Karpas-422 (cell line): ENCODE results near the gene RXFP4. TPM values are rescaled to one million over a fixed set of nuclear protein-coding genes. Genes with fewer than 3 reads are reported as not detected.

ENCODE experiments used
- DNase-seq: peaks from one replicate; pipeline ENCODE4 v3.0.0-alpha.2; 2015
- H2AFZ ChIP-seq: fragments of 200-600 bp; sonication (generic); 2 replicates; pipeline ENCODE4 v1.6.1; 2014; ENCODE audit warnings: antibody characterized with exemption, low read length, mixed read lengths
- H3K27ac ChIP-seq: fragments of 200-600 bp; sonication (generic); 2 replicates; pipeline ENCODE4 v1.5.1; 2014; ENCODE audit warnings: mild to moderate bottlenecking, low read length, moderate library complexity
- H3K27me3 ChIP-seq: fragments of 200-600 bp; sonication (generic); 2 replicates; pipeline ENCODE4 v1.6.1; 2014; ENCODE audit warnings: low read length, mixed read lengths
- H3K36me3 ChIP-seq: fragments of 200-600 bp; sonication (generic); 2 replicates; pipeline ENCODE4 v1.6.1; 2014; ENCODE audit warnings: low read length, mixed read lengths; ENCODE audit not compliant: insufficient read depth
- H3K4me1 ChIP-seq: fragments of 200-600 bp; sonication (generic); 2 replicates; pipeline ENCODE4 v1.6.1; 2014; ENCODE audit warnings: mild to moderate bottlenecking, low read length, mixed read lengths
- H3K4me2 ChIP-seq: fragments of 200-600 bp; sonication (generic); 2 replicates; pipeline ENCODE4 v1.6.1; 2014; ENCODE audit warnings: low read length, low read depth, mild to moderate bottlenecking; ENCODE audit not compliant: poor library complexity, severe bottlenecking
- H3K4me3 ChIP-seq: fragments of 200-600 bp; sonication (generic); 2 replicates; pipeline ENCODE4 v1.5.1; 2014; ENCODE audit warnings: mild to moderate bottlenecking, antibody characterized with exemption, low read length, mixed read lengths
- H3K79me2 ChIP-seq: fragments of 200-600 bp; sonication (generic); 2 replicates; pipeline ENCODE4 v1.6.1; 2014; ENCODE audit warnings: mild to moderate bottlenecking, low read length, mixed read lengths
- H3K9ac ChIP-seq: fragments of 200-600 bp; sonication (generic); 2 replicates; pipeline ENCODE4 v1.6.0; 2014; ENCODE audit warnings: low read length
- H3K9me2 ChIP-seq: fragments of 200-600 bp; sonication (generic), shearing (Covaris generic); replicated peaks from 2 replicates; pipeline ENCODE4 v1.6.0; 2014; ENCODE audit warnings: mild to moderate bottlenecking, low read length, moderate library complexity; ENCODE audit not compliant: insufficient read depth
- H3K9me3 ChIP-seq: fragments of 300-700, 200-600 bp; sonication (generic); 2 replicates; pipeline ENCODE4 v1.6.1; 2014; ENCODE audit warnings: low read length, mixed read lengths
- H4K20me1 ChIP-seq: fragments of 200-600 bp; sonication (generic); 2 replicates; pipeline ENCODE4 v1.6.1; 2014; ENCODE audit warnings: mild to moderate bottlenecking, antibody characterized with exemption, low read length, low read depth; ENCODE audit not compliant: insufficient read depth
- total RNA-seq: library from RNA; depleted of rRNA; stranded (reverse); fragments of >200 nt; shearing (Covaris generic); gene quantifications from 2 replicates; pipeline ENCODE4 v1.2.3, GENCODE V29; 2014; ENCODE audit warnings: low replicate concordance

RXFP4 gene
- total RNA-seq, 1 experiment from 2014 or later = not detected

DNA sequence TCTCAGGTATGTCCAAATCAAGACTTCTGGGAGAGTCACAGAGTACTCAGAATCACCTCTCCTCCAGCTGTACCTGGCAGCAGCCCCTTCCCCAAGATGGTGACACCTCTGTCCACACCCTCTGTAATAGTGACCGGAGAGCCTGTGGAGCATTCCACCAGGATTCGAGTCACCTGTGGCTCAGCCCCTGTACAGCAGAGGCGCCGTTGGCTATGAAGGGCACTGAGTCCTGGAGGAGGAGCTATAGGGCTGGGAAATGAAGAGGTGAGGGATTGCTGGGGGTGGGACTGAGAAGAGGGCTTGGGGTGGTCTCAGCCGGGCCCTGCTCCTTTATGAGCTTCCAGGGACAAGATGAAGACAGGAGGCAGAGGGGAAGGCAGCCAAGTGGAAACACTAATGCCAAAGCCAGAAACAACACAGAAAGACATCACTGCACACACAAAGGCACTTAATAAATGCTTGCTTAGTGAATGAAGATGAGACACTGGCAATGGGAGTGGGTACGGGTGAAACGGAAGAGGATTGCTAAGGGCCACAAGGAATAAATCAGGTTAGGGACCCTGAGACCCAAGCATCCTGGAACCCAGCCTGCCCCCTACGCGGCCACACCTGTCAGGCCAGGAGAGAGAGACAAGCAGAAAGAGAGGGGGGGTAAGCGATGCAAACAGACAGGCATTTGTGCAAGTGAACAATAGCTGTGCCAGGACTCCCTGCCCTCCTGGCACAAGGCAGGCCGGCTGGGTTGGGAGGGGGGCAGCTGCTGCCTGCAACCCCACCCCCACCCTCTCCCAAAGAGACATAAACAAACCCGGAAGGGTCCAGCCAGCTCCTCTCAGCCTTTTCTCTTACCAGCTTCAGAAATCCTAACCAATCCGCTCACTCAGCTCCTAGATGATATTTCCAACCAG is 33.0 kb downstream of the RXFP4 start:
- Histone ChIP-seq H4K20me1 (peaks cover 61% of the 10 kb centered on the region), H3K9me3 (no peaks in the 10 kb centered on the region), H2AFZ (no peak overlapping the region), H3K36me3 (peaks cover 21% of the 10 kb centered on the region), H3K79me2 (peaks cover 97% of the 10 kb centered on the region), H3K4me1 (peaks cover 81% of the 10 kb centered on the region), H3K4me2 (peak overlapping the region; percentile 89), H3K4me3 (peak overlapping the region; percentile 91; the same call in 1 of the 2 replicates), H3K9ac (peak overlapping the region; percentile 97), H3K27me3 (no peaks in the 10 kb centered on the region), H3K27ac (peak overlapping the region; percentile 96), H3K9me2 (no peaks in the 10 kb centered on the region)
- no peak for DNase-seq

DNA sequence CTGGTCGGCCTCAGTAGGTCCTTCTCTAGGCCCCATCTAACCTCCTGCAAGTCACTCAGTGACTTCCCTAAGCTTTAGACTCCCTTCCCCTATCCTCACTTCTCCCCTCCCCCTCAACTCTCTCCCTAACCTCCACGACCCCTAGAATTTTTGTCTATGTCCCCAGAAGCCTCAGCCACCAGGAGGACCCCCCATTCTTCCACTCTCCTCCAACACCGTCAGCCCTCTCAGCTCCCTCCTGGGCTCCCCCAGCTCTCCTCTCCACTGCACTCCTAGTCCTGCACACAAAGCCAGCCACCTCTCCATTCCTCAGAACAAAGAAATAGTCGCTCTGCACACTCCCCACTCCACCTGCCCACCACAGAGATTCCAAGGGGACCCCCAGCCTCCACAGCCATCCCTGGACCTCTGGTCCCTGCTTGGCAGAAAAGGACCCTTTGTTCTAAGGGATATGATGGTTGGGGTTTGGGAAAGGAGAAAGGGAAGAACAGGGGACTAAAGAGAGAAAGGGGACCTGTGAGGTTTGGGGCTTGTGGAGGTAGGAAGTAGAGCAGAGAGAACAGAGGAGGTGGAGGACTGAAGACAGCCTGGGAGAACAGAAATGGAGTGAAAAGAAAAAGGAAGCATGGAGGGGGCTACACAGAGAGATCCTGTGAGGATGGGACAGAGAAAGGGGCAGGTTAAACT is 34.1 kb downstream of the RXFP4 start:
- H3K27me3 ChIP-seq = no peaks in the 10 kb centered on the region

DNA sequence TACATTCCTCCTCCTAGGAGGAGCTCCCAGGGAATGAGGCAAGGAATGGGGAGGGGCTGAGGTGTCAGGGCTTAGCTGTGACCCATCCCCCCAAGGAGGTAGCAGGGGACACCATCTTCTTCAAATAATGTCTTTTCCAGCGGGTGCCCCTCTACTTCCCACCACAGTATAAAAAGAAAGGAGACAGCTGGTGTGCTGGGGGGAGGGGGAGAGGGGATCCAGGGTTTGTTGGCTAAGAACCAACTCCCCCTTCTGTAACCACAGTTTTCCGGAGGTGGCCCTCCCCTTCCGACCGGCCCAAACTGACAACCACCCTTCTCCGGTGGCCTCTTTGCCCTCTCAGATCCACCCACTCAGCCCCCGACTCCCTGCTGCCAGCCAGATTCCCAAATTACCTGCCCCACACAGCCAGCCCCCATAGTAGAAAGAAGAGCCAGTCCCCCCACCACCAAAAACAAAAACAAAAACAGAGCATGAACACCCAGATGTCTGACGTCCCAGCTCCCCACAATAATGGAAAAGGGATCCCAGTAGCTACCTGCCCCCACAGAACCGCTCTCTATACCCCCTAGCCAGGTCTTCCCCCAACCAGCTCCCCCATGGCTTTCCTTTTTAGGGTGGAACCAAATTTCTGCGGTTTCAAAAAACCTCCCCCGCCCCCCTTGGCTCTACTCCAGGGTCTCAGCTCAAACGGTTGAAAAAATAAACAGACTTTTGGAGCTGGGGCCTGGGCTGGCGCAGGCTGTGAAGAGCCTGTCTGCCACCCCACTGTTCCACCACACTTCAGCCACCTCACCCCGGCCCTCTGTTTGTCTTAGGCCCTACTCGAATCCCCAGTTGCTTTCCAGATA is 34.8 kb downstream of the RXFP4 start:
- H3K9me3 ChIP-seq = no peaks in the 10 kb centered on the region
- H3K9me2 ChIP-seq = no peaks in the 10 kb centered on the region
- H3K4me1 ChIP-seq = peaks cover 85% of the 10 kb centered on the region
- peaks cover 51% of the 10 kb centered on the region for H4K20me1 ChIP-seq
- H2AFZ ChIP-seq = no peak overlapping the region
- peak overlapping the region; percentile 91 for H3K4me3 ChIP-seq
- H3K9ac ChIP-seq = peak overlapping the region; percentile 97
- H3K27ac ChIP-seq = peak overlapping the region; percentile 96
- no peaks in the 10 kb centered on the region for H3K27me3 ChIP-seq
- peaks cover 12% of the 10 kb centered on the region for H3K36me3 ChIP-seq
- peak overlapping the region; percentile 89 for H3K4me2 ChIP-seq
- H3K79me2 ChIP-seq = peaks cover 94% of the 10 kb centered on the region
- peak; percentile 84 for DNase-seq

More for the DNA sequence above, 34.1 kb downstream of the RXFP4 start:
- H3K36me3 ChIP-seq = peaks cover 12% of the 10 kb centered on the region
- peaks cover 51% of the 10 kb centered on the region for H4K20me1 ChIP-seq
- peak overlapping the region; percentile 97 for H3K9ac ChIP-seq
- DNase-seq = no peak
- peak overlapping the region; percentile 91 for H3K4me3 ChIP-seq
- H3K9me2 ChIP-seq = no peaks in the 10 kb centered on the region
- no peaks in the 10 kb centered on the region for H3K9me3 ChIP-seq
- peak overlapping the region; percentile 96 for H3K27ac ChIP-seq
- peaks cover 97% of the 10 kb centered on the region for H3K79me2 ChIP-seq
- peak overlapping the region; percentile 89 for H3K4me2 ChIP-seq
- H2AFZ ChIP-seq = no peak overlapping the region
- peaks cover 85% of the 10 kb centered on the region for H3K4me1 ChIP-seq

DNA sequence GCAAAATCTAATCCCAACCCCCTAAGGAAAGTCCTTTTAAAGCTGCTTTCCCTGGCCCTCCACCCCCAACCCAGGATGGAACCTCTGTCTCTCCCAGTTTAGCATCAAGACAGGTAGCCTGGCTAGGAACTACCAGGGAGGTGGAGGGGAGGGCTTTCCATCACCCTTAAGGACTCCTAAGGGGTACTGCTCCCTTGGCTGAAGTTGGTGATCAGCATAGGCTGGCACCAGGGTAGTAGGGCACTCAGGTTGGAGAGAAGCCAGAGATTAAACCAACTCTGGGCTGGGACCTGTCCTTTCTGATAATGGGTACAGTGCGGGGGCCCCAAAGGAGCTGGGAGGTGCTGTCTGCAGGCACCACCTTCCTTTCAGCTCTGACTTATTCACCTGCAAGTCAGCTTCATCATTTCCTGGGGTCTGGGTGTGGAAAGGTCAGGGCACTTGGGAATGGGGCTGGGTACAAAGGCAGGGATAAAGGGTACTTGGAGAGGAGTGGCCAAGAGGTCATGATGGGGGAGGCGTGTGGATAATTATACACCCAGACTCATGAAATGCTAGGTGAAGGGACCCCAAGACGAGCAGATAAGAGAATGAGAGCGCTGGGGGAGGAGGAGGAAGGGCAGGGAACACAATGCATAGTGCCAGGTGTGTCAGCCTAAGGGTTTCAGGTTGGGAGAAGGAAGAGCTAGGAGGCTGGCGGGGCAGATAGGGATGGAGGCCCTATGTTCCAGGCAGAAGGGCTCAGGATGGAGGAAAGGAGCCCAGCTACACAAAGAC is 35.7 kb downstream of the RXFP4 start:
- Histone ChIP-seq H2AFZ (no peak overlapping the region), H3K4me1 (peaks cover 85% of the 10 kb centered on the region), H3K9me2 (no peaks in the 10 kb centered on the region), H3K4me2 (peak overlapping the region; percentile 89), H4K20me1 (peaks cover 48% of the 10 kb centered on the region), H3K27ac (peak overlapping the region; percentile 96), H3K9ac (peak overlapping the region; percentile 97), H3K36me3 (peaks cover 12% of the 10 kb centered on the region), H3K27me3 (no peaks in the 10 kb centered on the region), H3K4me3 (peak overlapping the region; percentile 91), H3K9me3 (no peaks in the 10 kb centered on the region), H3K79me2 (peaks cover 90% of the 10 kb centered on the region)
- peak; percentile 56 for DNase-seq

DNA sequence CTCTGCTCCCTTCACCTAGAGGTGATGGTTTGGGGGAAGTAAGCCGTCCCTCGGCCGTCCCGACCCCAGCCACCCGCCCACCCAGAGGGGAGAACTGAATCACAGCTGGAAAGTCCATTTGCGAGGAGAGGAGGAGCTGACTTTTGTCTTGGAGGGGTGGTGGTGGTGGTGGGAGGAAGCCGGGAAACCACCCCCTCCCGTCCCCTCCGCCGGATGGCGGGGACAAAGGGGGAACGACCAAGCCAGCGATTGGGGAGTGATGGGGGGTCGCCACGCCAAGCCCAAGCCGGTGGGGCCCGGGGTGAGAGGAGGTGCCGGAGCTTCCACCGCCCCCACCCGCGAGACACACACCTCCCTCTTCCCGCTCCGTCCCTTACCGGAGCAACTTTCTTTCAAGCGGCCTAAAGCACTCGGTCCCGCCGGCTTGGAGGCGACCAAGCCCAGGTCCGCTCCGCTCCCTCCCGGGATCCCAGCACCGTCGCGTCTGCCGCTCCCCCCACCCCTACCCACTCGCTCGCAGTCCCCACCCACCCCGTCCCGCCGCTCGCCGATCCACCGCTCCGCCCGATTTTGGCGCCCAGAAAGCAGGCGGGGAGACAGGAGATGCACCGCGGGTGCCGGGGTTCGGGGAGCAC is 36.4 kb downstream of the RXFP4 start:
- peak; percentile 63 for DNase-seq
- Histone ChIP-seq H3K4me2 (peak overlapping the region; percentile 89), H3K4me1 (peaks cover 85% of the 10 kb centered on the region), H3K36me3 (peaks cover 12% of the 10 kb centered on the region), H3K79me2 (peaks cover 90% of the 10 kb centered on the region), H3K9ac (peak overlapping the region; percentile 97), H3K27me3 (no peaks in the 10 kb centered on the region), H4K20me1 (peaks cover 41% of the 10 kb centered on the region), H3K4me3 (peak overlapping the region; percentile 91), H3K9me2 (no peaks in the 10 kb centered on the region), H2AFZ (no peak overlapping the region), H3K9me3 (no peaks in the 10 kb centered on the region), H3K27ac (peak overlapping the region; percentile 96)

DNA sequence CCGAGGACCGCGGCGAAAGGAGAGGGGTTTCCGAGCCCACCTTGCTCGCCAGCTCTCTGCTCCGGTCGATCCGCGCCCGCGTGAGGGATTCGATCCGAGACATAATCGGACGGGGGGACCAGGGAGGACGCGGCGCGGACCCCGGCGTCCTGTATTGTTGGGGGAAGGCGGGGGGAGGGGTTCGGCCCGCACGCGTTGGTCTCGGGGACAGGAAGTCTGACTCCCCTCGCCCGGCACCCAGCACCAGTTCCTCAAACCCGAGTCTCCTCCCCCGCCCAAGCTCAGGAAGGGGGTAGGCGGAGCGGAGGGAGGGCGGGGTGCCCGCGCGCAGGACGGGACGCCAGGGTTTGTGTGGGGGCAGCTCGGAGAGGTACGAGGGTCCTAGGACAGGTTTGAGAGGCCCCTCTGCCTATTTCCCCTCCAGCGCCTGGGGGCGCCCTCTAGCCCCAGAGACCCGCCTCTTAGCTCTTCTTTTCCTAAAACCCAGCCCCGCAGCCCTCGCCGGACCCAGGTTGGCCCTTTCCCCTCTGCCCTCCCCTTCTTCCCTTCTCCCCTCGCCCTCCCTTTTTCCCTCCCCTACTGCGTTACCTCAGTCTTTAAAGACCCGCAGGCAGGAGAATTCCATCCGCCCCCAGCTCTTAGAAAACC is 37.0 kb downstream of the RXFP4 start, which contains the start of gene ARHGEF2:
TSS of gene ARHGEF2 (minus strand) at position 223 of the 648 bp plus-strand sequence. CDS start at position 103, 120 bp downstream.
- H3K4me2 ChIP-seq = peak within 1 kb of the TSS; percentile 89
- H3K36me3 ChIP-seq = peaks cover 12% of the 10 kb centered on the region
- H3K4me3 ChIP-seq = peak within 1 kb of the TSS; percentile 91
- no peaks in the 10 kb centered on the region for H3K9me3 ChIP-seq
- H3K27me3 ChIP-seq = no peaks in the 10 kb centered on the region
- peaks cover 36% of the 10 kb centered on the region for H4K20me1 ChIP-seq
- H2AFZ ChIP-seq = no peak within 1 kb of the TSS
- H3K4me1 ChIP-seq = peaks cover 86% of the 10 kb centered on the region
- DNase-seq = peak; percentile 98
- H3K79me2 ChIP-seq = peaks cover 88% of the 10 kb centered on the region
- H3K9ac ChIP-seq = peak within 1 kb of the TSS; percentile 97
- H3K27ac ChIP-seq = peak within 1 kb of the TSS; percentile 96
- H3K9me2 ChIP-seq = no peaks in the 10 kb centered on the region
